NCI-H2196 treated with DMSO at 0.1 percent for 48 hours (cell line): ENCODE measurements around the gene TUT7.
"Not testable (repeated sequence)": the region's sequence is repeated elsewhere in the genome, so short reads cannot be mapped to it uniquely, and the experiment has no call there.

Experiments used
- DNase-seq: peaks from one replicate; lab custom pipeline; 2025; ENCODE audit not compliant: unreplicated experiment; lab: John Stamatoyannopoulos, UW

TUT7 gene

GRCh38 chr9:86354011-86354817, at the start of gene TUT7:
Gene TUT7, minus strand, starts transcription at chr9:86354410. Its CDS starts 1,211 bp downstream, at chr9:86353199.
- peak; percentile 94 for DNase-seq

GRCh38 chr9:86402591-86402990, 48.4 kb upstream of the TUT7 start:
- DNase-seq = no peak

GRCh38 chr9:86396412-86396811, 42.2 kb upstream of the TUT7 start:
- no peak for DNase-seq

- not testable (repeated sequence) for DNase-seq
Observed at GRCh38 chr9:86390184-86390583, 36.0 kb upstream of the TUT7 start.

- DNase-seq = no peak
Observed at GRCh38 chr9:86389628-86390027, 35.4 kb upstream of the TUT7 start.

DNA sequence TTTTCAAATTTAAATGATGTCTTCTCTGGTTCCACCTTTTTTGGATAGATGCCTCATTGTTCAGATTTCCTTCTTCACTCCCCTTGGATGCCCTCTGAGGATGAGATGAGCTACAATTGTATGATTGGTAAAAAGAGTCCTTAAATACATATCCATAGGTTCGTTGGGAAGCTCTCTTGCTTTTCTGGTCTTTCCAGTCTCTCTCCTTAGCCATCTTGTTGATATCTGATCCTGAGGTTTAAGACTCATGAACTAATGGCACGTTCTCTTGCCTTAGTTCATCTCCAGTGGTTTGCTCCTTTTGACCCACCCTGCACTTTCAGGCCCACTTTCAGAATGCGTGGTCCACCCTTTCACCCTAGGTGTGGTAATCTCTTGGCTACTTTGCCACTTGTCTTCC, 33.2 kb upstream of the TUT7 start:
- DNase-seq = no peak

DNA sequence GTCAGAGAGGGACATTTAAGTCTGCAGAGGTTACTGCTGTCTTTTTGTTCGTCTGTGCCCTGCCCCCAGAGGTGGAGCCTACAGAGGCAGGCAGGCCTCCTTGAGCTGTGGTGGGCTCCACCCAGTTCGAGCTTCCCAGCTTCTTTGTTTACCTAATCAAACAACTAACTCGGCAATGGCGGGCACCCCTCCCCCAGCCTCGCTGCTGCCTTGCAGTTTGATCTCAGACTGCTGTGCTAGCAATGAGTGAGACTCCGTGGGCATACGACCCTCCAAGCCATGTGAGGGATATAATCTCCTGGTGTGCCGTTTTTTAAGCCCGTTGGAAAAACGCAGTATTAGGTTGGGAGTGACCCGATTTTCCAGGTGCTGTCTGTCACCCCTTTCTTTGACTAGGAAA, 28.8 kb upstream of the TUT7 start:
- DNase-seq = not testable (repeated sequence)

DNA sequence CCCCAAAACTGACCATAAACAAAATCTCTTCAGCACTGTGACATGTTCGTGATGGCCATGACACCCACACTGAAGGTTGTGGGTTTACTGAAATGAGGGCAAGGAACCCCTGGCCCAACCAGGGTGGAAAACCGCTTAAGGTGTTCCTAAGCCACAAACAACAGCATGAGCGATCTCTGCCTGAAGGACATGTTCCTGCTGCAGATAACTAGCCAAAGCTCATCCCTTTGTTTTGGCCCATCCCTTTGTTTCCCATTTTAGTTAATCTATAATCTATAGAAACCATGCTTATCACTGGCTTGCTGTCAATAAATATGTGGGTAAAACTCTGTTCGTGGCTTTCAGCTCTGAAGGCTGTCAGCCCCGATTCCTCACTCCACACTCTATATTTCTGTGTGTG, 21.8 kb upstream of the TUT7 start:
- DNase-seq = no peak

- no peak for DNase-seq
Observed at GRCh38 chr9:86369810-86370209, 15.6 kb upstream of the TUT7 start.

- no peak for DNase-seq
Observed at GRCh38 chr9:86368871-86369521, 14.8 kb upstream of the TUT7 start.

- DNase-seq = no peak
Observed at GRCh38 chr9:86361176-86361575, 7.0 kb upstream of the TUT7 start.

GRCh38 chr9:86359151-86359879, 5.1 kb upstream of the TUT7 start:
- DNase-seq = no peak

- no peak for DNase-seq
Observed at GRCh38 chr9:86356871-86357866, 3.0 kb upstream of the TUT7 start.

- DNase-seq = no peak
Observed at GRCh38 chr9:86355814-86356213, 1.6 kb upstream of the TUT7 start.

GRCh38 chr9:86354818-86355309, 654 bp upstream of the TUT7 start:
- no peak for DNase-seq

DNA sequence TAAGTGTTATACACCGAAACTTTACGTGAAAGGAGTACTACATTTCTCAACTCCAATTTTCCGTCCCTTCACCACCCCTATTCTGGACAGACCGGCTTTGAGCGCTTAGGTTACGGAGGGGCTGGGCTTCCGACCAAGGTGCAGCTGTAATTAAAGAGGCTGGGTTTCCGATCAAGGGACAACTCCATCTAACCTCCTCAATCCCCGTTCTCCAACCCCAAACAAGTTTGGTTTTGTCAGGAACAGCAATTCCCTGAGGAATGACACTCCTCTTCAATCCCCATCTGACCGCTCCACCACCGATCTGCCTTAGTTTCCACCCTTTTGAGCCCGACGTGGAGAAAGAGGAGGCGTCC, 577 bp downstream of the TUT7 start:
- DNase-seq = no peak

DNA sequence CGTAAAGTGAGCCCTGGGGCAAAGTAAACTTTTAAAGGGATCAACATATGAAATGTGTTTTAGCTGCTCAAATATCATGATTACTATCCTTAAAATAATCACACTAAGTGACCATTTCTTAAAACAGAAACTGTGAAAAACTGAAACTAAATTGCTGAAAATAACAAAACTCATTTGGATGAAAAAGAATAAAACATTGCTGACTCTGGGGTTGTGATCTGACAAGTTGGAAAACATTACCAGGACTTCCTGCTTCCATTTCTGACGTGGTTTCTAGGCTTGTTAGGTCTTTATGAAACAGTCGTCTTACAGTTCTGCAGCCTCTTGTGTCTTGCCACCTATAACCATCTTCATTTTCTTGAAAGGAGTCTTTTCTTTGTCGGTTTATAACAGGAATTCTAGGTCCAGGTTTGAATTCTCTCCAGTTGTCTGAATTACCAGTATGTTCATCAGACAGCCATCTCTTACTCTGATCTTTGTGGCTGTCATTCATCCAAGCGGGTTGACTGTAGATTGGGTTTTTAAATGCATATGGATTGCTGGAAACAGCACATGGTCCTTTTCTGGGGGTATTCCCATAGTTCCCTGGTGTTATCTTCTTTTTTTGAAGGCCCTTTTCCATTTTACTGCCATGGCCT, 1.7 kb downstream of the TUT7 start:
- no peak for DNase-seq

DNA sequence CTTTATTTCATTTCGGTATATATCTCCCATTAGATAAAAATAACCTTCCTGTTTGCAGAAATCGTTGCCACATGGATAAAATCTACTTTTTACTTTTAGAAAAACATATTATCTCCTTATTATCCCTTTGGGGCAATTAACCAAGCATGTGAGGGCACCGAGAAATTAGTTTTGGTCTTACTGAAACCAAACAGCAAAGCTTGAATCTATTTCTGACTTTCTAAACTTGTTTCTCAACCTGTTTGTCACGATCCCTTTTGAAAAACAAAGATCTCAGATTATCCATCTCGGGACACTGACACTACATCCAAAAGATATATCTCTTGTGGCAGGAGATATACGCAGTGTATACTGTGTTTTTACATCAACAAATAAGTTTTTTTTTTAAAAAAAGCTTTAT, 2.3 kb downstream of the TUT7 start:
- DNase-seq = no peak

DNA sequence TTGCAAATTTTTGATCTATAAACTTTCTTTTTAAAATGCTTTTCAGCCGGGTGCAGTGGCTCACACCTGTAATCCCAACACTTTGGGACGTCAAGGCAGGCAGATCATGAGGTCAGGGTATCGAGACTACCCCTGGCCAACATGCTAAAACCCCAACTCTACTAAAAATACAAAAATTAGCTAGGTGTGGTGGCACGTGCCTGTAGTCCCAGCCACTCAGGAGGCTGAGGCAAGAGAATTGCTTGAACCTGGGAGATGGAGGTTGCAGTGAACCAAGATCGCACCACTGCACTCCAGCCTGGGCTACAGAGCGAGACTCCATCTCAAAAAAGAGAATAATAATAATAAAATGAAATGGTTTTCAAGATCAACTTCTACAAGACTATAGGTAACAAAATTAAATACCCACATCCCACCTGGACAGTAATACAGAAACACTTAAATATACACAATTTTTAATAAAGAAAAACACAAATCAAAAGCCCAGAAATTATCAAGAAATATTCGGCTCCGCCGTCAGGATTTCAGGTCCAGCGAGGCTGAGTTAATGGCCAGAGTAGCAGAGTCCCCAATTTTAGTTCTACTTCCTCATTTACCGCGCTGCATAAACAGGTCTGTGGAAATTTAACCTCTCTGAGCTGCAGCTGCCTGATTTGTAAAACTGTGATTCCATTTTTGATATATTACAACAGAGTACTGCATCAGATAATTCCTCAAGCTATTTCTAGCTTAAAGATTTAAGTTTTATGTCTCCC, 4.0 kb downstream of the TUT7 start:
- DNase-seq = no peak
